ENCODE data around the gene EPAS1.

EPAS1 gene

DNA sequence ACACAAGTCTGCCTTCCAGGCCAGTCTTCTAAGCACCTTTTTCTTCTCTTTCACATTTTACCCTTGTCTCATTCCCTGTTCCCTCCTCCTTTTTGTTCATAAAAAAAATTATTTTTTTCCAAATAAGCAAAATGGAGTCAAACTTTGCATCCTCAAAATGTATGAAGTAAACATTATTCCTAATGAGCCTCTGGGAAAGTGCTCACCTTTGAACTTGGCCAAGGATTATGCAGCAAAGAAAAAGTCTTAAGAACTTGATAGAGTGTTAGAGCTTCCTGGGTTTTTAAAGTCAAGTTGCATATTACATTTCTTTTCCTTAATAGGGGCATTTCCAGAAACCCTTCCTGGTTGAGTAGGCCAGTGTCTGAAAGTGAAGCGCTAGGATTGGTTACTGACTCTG is 31.6 kb downstream of the EPAS1 start:
- TF ChIP-seq, protein P1, sequence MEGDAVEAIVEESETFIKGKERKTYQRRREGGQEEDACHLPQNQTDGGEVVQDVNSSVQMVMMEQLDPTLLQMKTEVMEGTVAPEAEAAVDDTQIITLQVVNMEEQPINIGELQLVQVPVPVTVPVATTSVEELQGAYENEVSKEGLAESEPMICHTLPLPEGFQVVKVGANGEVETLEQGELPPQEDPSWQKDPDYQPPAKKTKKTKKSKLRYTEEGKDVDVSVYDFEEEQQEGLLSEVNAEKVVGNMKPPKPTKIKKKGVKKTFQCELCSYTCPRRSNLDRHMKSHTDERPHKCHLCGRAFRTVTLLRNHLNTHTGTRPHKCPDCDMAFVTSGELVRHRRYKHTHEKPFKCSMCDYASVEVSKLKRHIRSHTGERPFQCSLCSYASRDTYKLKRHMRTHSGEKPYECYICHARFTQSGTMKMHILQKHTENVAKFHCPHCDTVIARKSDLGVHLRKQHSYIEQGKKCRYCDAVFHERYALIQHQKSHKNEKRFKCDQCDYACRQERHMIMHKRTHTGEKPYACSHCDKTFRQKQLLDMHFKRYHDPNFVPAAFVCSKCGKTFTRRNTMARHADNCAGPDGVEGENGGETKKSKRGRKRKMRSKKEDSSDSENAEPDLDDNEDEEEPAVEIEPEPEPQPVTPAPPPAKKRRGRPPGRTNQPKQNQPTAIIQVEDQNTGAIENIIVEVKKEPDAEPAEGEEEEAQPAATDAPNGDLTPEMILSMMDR (IDR thresholded peaks at IDR 0.05; ENCODE audit: low read depth, low read length) = no peak
- no peak overlapping the region for H3K4me3 ChIP-seq (ENCODE audit: low read depth, low read length)
- DNase-seq (ENCODE audit: low read depth, low spot score) = no peak
- in situ Hi-C loops (cut with HindIII; ENCODE audit: low sequenced_read_pairs) = no loop called here

DNA sequence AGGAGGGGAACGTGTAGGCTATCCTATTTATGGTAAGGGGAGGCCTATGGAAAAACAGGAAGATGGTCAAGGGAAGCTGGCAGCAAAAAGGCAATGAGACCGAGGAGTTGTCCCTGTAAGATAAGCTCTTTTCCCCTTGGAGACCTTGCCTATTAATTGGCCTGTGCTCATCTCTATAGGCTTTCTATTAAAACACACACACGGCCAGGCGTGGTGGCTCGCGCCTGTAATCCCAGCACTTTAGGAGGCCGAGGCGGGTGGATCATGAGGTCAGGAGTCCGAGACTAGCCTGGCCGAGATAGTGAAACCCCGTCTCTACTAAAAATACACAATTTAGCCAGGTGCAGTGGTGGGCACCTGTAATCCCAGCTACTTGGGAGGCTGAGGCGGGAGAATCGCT is 32.1 kb downstream of the EPAS1 start:
- no peak overlapping the region for H3K4me3 ChIP-seq (ENCODE audit: low read depth, low read length)
- in situ Hi-C loops (cut with HindIII; ENCODE audit: low sequenced_read_pairs) = no loop called here
- TF ChIP-seq, protein P1 (IDR thresholded peaks at IDR 0.05; ENCODE audit: low read depth, low read length) = no peak
- DNase-seq (ENCODE audit: low read depth, low spot score) = no peak

DNA sequence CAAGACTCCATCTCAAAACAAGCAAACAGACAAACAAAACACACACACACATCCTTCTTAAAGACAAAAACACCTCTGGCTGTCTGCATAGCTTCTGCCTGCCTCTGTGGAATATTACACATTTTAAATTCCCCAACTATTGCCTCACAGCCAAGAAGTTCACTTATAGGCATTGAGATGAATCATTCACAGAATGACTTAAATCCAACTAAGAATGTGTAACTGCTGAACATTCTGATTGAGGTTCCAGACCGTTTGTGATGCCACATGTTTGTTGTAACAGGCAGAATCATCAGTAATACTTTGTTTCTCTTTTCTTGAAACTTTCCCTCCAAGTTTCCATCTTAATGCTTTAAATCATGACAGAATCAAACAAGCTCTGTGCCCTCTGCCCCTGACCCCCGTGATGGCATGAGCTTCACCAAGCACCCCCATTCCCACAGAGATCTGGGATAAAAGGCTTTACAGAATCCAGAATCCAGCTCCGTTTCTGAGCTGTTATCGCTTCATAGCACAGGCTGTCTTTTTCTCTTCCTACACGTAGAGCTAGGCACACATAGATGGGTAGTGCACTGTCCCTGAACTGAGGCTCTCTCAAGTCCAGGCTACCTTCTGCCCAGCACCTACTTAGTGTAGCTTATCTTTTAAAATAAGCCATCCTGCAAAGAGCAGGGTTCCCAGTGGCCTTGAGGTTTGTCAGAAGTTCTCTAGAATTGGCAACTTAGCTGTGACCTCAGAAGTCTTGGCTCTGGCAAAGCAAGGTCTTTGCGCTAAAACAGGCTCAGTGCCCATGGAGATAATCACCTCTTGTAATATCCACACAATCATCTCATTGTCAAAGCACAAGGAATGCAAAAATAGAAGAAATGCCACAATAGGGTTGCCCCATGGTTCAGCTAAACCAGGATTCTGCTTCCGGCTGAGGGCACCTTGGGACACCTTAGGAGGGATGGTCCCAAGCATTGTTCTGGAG is 32.9 kb downstream of the EPAS1 start:
- DNase-seq (ENCODE audit: low read depth, low spot score) = peak; percentile 90
- no peak overlapping the region for H3K4me3 ChIP-seq (ENCODE audit: low read depth, low read length)
- TF ChIP-seq, protein P1 (IDR thresholded peaks at IDR 0.05; ENCODE audit: low read depth, low read length) = no peak
- in situ Hi-C loops (cut with HindIII; ENCODE audit: low sequenced_read_pairs) = no loop called here

DNA sequence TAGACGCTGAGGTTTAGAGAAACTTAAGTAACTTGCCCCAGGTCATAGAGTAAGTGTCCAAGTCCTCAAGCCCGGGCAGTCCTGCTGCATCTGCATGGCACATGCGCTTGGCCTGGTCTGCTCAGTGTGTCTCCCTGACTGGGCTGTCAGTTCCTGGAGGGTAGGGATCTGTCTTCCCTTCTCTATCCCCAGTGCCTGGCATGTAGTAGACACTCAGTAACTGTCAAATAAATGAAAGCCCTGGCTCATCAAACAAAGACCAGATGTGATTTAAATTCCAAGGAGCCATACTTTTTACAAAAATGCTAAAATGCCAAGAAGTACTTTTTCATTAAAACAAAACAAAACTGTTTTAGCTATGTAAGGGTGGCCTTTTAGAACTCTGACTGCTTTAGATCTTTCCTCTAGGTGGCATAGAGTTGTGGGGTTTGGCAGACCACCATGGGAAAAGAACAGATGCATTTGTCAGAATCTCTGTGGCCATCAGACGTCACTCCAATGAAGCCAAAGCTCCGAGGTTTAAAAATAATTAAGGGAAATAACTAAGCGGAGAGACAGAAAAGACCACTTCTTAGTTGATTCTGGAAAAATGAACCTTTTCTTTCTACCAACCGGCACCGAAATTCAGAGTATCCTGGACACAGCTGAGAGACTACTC is 34.0 kb downstream of the EPAS1 start:
- no peak overlapping the region for H3K4me3 ChIP-seq (ENCODE audit: low read depth, low read length)
- peak; percentile 35 for DNase-seq (ENCODE audit: low read depth, low spot score)
- in situ Hi-C loops (cut with HindIII; ENCODE audit: low sequenced_read_pairs) = no loop called here
- TF ChIP-seq, protein P1 (IDR thresholded peaks at IDR 0.05; ENCODE audit: low read depth, low read length) = no peak

DNA sequence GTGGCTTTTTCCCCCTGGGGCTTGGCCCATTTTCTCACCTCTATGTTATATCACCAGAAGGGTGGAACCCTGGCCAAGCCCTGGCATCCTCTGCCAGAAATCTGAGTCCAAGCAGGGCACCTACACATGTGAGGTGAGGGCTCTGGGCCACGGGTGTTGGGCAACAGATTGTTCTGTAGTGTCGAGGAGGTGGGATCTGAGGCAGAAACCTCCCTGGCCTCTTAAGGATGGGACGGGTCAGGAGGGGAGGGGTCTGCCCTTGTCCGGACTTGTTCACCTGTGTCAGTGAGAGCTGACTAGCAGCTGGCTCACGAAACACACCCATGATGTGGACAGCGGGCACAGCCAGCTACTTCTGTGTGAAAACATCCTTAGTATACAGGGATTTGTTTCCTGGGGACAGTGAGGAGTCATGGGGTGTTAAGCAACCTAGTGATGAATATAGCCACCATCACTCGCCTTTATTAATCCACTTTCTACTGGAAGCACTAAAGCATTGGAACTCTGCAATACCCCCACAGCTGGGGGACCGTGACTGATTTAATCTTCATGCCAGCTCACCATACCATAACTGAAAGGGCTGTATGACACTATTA is 35.6 kb downstream of the EPAS1 start:
- in situ Hi-C loops (cut with HindIII; ENCODE audit: low sequenced_read_pairs) = no loop called here

DNA sequence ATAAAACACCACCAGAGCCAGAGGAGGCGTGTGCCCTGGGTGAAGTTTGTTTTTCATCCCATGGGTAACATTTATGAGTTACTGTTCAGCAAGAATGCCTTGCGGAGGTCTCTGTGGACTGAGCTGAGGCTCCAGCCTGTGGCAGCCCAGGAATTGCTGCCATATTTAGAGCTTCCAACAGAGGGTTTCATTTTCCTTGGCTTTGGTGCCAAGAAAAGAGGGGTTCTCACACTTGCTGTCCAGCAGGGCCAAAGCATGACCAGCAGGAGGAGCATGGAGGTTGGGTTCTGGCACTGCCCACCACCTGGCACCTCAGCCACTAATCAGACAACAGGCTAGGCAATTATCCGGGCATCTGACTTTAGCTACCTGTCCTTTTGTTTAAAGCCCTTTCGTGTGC is 36.7 kb downstream of the EPAS1 start:
- in situ Hi-C loops (cut with HindIII; ENCODE audit: low sequenced_read_pairs) = no loop called here
- H3K4me3 ChIP-seq (ENCODE audit: low read depth, low read length) = no peak overlapping the region
- TF ChIP-seq, protein P1 (IDR thresholded peaks at IDR 0.05; ENCODE audit: low read depth, low read length) = peak; percentile 39
- DNase-seq (ENCODE audit: low read depth, low spot score) = no peak

More for the DNA sequence above, 35.6 kb downstream of the EPAS1 start:
- TF ChIP-seq, protein P1 (IDR thresholded peaks at IDR 0.05; ENCODE audit: low read depth, low read length) = no peak
- H3K4me3 ChIP-seq (ENCODE audit: low read depth, low read length) = no peak overlapping the region
- no peak for DNase-seq (ENCODE audit: low read depth, low spot score)
